NCI-H69 (cell line): ENCODE results near the gene DPEP1.
"Not testable (repeated sequence)": the region's sequence is repeated elsewhere in the genome, so short reads cannot be mapped to it uniquely, and the experiment has no call there.

Source experiments
- DNase-seq: peaks from one replicate; lab custom pipeline; 2025; lab: John Stamatoyannopoulos, UW

Gene DPEP1

DNA sequence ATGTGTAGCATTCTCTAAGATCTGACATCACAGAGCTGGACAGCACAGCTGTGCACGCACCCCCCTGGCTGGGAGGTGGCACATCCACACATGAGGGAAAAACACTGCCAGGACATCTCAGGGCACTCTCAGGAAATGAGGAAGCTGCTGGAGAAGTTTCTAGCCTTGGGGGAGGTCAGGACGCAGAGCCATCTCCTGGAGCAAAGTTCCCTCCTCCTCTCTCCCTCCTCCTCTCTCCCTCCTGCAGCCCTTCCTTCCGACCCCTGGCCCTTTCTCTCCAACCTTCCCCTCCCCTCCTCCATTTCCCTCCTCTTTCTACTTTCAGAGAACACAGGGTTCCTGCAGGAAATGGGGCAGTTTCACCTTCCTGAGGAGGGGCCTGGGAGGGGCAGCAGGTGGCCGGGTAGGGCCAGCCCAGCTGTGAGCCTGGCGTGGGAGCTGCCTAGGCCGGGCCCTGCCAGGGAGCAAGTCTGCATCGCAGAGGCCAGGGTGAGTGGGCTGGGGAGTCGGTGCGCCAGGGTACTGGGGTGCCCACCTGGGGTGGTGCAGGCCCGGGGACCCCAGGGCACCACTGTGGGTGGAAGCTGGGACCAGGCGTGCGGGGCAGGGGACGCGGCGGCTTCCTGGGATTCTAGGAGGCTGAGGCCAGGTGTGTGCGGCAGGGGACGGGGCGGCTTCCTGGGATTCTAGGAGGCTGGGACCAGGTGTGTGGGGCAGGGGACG lies at the start of gene DPEP1:
Gene DPEP1, plus strand, starts transcription at position 412 of the 723 bp plus-strand sequence. CDS start 16,769 bp downstream, outside the sequence.
- DNase-seq, result peak; percentile 84

DNA sequence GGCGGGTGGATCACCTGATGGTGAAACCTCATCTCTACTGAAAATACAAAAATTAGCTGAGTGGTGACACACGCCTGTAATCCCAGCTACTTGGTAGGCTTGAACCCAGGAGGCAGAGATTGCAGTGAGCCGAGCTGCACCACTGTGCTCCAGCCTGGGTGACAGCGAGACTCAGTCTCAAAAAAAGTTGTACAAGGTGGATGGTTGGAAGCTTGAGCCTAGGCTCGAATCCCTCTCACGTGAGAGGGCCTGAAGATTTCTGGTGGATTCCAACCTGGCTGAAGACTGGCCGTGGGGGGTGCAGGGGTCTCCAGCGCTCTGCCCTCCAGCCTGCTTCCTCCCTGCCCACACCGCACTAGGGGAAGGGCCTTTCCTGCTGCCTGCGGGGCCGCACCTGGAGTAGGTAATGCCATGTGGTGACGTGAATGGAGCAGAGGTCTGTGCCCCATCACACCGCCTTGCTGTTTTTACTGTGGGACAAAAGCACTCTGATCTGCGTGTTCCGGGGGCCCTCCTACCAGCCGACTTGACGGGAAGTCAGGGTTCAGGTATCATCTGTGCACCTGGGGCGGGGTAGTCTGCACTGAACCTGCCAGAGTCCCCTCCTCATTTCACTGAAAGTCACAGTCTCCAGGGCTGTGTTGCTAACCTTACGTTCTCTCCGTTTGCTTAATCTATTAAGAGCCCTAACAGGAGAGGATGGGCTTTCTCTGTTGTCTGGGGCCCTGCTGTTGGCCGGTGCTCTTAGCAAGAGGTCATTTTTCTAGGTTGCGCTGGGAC lies 48.8 kb upstream of the DPEP1 start:
- no peak for DNase-seq

- DNase-seq, result no peak
Measured at GRCh38 chr16:89565256-89565505, 48.3 kb upstream of the DPEP1 start.

DNA sequence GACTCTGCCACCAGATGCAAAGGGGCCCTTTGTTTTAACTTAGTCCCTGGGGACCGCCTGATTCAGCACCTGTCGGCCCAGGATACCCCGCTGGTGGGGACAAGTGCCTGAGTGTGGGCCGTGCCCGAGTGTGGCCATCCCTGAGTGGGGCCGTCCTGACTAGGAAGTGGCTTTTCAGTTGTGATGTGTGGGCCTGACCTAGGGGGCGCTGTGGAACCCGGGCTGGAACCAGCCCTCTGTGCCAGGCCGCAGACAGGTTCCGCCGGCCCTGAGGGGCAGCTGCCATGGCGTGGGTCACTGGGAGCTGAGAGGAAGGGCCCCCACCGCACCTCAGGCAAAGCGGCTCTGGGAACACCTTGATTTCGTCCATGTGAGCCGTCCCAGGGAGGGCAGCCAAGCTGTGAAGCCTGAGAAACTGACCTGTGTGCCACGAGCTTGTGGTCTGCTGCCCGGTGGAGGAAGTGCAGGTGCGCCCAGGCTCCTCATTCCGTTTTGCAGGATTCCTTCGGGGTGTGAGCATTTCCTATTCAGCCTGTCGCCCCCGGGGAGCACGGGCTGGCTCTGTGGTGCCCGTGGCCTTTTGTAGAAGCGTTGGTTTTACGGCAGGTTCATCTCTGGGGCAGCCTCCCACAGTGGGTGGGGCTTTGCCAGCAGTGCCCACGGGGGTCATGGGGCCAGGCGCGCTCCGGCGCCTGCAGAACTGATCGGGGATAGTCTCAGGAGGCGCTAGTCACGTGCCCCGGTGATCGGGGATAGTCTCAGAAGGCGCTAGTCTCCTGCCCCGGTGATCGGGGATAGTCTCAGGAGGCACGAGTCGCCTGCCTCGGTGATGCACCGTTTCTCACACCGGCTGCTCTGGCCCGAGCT lies 47.7 kb upstream of the DPEP1 start:
- DNase-seq, result peak; percentile 60

- DNase-seq, result no peak
Measured at GRCh38 chr16:89567656-89568594, 45.5 kb upstream of the DPEP1 start.

- DNase-seq, result no peak
Measured at GRCh38 chr16:89569506-89570341, 43.7 kb upstream of the DPEP1 start.

GRCh38 chr16:89570342-89570923 lies 43.0 kb upstream of the DPEP1 start:
- no peak for DNase-seq

DNA sequence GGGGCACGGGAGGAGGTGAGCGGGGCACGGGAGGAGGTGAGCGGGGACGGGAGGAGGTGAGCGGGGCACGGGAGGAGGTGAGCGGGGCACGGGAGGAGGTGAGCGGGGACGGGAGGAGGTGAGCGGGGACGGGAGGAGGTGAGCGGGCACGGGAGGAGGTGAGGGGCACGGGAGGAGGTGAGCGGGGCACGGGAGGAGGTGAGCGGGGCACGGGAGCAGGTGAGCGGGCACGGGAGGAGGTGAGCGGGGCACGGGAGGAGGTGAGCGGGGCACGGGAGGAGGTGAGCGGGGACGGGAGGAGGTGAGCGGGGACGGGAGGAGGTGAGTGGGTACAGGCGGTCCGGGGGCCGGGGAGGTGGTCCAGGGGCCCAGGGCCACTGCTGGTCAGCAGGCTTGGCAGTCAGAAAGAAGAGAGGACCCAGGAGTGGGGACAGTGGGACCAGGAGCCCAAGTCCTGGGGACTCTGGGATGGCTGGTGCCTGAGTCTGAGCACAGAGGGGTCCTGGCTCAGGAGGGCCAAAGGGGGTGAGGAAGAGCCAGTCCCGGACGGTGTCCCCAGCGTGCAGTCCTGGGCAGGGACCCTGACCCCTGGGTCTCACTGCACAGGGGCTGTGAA lies 42.4 kb upstream of the DPEP1 start:
- DNase-seq, result not testable (repeated sequence)

- DNase-seq, result no peak
Measured at GRCh38 chr16:89571636-89572035, 41.8 kb upstream of the DPEP1 start.

GRCh38 chr16:89572073-89572484 lies 41.4 kb upstream of the DPEP1 start:
- DNase-seq, result no peak

DNA sequence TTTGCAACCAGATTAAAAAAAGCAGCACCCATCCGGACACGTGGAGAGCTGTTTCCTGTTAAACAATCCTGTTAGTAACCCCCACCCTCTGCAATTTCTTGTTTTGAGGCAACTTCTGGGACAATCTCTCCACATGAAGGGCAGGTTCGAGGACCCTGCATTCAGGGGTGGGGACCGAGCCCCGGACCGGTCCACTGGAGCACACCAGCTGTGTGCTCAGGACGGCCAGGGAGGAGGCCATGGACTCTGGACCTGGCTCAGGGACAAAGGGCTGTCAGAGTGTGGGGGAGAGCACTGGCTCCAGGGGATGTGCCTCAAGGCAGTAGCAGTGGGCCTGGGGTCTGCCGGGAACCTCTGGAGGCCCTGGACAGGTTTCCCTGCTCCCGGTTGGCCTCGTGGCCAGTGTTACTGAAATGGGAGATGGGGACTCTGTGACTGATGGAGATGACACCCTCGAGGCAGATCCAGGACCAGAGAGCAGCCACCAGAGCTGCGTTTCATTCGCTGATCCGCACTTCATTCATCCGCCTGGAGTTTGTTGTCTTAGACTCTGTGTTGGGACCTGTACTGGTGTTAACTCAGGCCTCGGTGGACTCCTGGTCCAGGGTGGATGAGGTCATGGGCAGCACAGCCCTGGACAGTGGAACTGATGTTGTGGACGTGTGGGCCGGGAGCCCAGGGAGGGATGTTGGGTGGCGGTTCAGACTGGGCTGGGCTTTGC lies 40.8 kb upstream of the DPEP1 start:
- DNase-seq, result no peak

DNA sequence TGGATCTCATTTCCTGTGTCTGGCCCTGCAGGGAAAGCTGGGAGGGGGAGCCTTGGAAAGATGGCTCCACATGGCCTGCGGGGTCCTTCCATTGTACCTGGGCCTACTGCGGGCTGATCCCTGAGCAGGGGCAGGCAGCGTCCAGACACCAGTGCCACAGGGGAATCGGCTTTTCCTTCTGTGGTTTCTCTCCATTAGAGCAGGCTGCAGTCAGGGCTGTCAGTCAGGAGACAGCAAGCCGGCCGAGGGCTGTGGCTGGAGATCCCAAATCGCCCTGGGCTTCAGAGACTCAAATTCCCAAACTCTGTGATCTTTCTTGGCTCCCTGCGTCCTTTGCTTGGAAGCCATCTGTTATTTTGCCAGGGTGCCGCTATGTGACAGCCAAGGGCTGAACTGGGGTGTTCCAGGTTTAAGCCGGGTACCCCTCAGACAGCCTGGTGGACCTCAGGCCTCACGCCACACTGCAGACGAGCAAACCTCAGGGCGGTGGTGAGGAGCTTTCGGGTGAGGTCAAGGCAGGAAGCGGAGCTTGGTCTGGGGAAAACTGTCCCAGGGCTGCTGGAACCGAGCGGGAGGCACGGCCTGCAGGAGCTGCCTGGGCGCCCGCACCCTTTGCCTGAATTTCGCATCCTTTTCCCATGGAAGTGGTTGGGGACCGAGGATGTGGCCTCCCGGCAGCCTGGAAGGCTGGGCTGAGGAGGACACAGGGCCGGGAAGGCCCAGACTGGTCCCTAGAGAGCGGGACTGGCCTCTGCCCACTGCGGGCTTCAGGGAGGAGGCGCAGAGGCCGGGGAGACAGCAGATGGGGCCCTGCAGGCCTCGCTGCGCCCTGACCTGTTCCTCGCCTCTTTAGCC lies 39.4 kb upstream of the DPEP1 start:
- DNase-seq, result no peak

GRCh38 chr16:89574681-89575246 lies 38.7 kb upstream of the DPEP1 start:
- no peak for DNase-seq

DNA sequence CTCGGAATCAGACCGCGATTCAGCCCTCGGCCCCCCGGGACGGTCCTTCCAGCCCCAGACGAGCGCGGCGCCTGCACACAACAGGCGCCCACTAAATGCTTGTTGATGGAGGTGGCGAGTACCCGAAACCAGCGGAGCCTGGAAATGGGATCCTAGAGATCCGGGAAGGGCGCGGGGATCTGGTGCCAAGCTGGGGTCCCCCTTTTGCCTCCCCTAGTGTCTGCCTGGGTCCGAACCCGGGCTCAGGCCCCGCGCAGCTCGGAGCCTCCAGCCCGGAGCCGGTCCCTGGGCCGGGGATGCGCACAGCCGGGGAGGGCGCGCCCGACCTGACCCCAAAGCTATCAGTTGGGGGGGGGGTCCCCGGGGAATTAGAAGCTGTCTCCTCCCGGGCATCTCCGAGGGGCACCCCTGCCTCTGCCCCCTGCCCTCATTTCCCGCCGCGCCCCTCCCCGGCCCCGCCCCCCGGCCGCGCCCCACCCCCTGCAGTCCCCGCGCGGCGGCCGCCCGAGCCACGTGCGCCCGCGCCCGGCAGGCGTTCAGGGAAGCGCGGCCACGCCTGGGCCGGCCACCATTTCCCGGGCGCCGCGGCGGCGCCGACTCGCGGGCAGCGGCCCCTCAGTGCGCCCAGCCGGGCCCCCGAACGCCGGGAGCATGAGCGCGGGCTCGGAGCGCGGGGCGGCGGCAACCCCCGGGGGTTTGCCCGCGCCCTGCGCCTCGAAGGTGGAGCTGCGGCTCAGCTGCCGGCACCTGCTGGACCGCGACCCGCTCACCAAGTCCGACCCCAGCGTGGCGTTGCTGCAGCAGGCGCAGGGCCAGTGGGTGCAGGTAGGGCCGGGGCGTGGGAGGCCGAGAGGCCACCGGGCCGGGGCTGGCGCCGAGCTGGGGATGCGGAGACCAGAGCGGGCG lies 37.9 kb upstream of the DPEP1 start, which contains the start of gene CPNE7:
Gene CPNE7, plus strand, starts transcription at position 512 of the 906 bp plus-strand sequence. Its CDS starts 140 bp downstream, at position 652.
- DNase-seq, result peak; percentile 62

GRCh38 chr16:89576153-89577054 lies 37.0 kb upstream of the DPEP1 start:
- DNase-seq, result no peak
